Right lobe of liver (tissue), 6 donors: ENCODE results near the gene SORL1. TPM values are rescaled to one million over a fixed set of nuclear protein-coding genes. Genes with fewer than 3 reads are reported as not detected.

Source experiments
- ATAC-seq, 4 donors: fragments of 200-7000 bp; cut with Tn5 transposase; one replicate each; pipeline ENCODE4 v1.9.1; 2020; ENCODE audit warnings: mild to moderate bottlenecking in 4 of 4, moderate library complexity in 4 of 4
- DNase-seq, 3 donors: peaks; one replicate each; pipeline ENCODE4 v3.0.0-alpha.2; 2020
- H3K27ac ChIP-seq, 3 donors: fragments of 200-600 bp; one replicate each; pipeline ENCODE4 v1.8.0; 2022
- H3K27me3 ChIP-seq, 2 donors: fragments of 200-600 bp; one replicate each; pipeline ENCODE4 v1.8.0; 2022
- H3K36me3 ChIP-seq, 4 donors: fragments of 200-600 bp; sonication (generic) in 1 of 4; one replicate each; pipeline versions ENCODE4 v1.5.1 to v1.8.0; 2017 to 2022; ENCODE audit warnings: control low read depth in 1 of 4
- H3K4me1 ChIP-seq, 4 donors: fragments of 200-600 bp; sonication (generic) in 1 of 4; one replicate each; pipeline versions ENCODE4 v1.5.1 to v1.8.0; 2017 to 2022; ENCODE audit warnings: control low read depth in 1 of 4
- H3K4me3 ChIP-seq, 3 donors: fragments of 200-600 bp; one replicate each; pipeline ENCODE4 v1.8.0; 2022
- H3K9me3 ChIP-seq, 4 donors: fragments of 200-600 bp; sonication (generic) in 1 of 4; one replicate each; pipeline versions ENCODE4 v1.5.1 to v1.8.0; 2017 to 2022; ENCODE audit warnings: control low read depth in 1 of 4
- POLR2A ChIP-seq: fragments of 450-650 bp; IDR thresholded peaks from one replicate; pipeline ENCODE4 v1.6.1; 2017; ENCODE audit warnings: antibody characterized with exemption, mild to moderate bottlenecking
- WGBS: methylation state at CpG from one replicate; pipeline ENCODE4 v1.1.6; 2018; ENCODE audit warnings: low coverage, low lambda C conversion rate; ENCODE audit not compliant: insufficient coverage; ENCODE audit errors: missing lambda C conversion rate; 5-methylcytosine and 5-hydroxymethylcytosine counted together
- intact Hi-C, 2 donors: fragments of 100-400 bp; cut with DNase I; formaldehyde crosslinking; loops; one replicate each; pipeline versions ENCODE4 v1.11.2 to v1.14.1; 2022
- total RNA-seq, 6 experiments: library from RNA; depleted of rRNA in 2 of 6; stranded (reverse); fragments of >200 nt in 2 of 6; fragmentation: NEBNext Ultra II Directional in 3 of 6; extraction: Animal tissue kit (Norgen Biotek cat#: 25700) in 3 of 6; gene quantifications; one replicate each; pipeline versions ENCODE4 v1.1.0 to v1.2.4, GENCODE V29; 2016 to 2023
- TF ChIP-seq, protein P1 (sequence below), 4 donors: fragments of 200-600 bp in 3 of 4; fragments of 450-650 bp in 1 of 4; IDR thresholded peaks; one replicate each; pipeline versions ENCODE4 v1.5.1 to v1.8.0; 2016 to 2022; ENCODE audit warnings: antibody characterized with exemption in 4 of 4, mild to moderate bottlenecking in 2 of 4
- donor health status: DM: no; HTN: yes; CAD: no.
- donor health status: DM: no; HTN: no; CAD: no.
- donor health status: DM: no; HTN: no; CAD: no.
- donor health status: DM: no; HTN: yes; CAD: no.
- donor health status: DM: no; HTN: yes; CAD: no.

SORL1 gene
- total RNA-seq, 6 experiments from 2014 or later: 45.2 to 137 (median 73.8) TPM

GRCh38 chr11:121586750-121587149, 134.6 kb downstream of the SORL1 start:
- peak; percentile 24 for TF ChIP-seq POLR2A
- TF ChIP-seq, protein P1, sequence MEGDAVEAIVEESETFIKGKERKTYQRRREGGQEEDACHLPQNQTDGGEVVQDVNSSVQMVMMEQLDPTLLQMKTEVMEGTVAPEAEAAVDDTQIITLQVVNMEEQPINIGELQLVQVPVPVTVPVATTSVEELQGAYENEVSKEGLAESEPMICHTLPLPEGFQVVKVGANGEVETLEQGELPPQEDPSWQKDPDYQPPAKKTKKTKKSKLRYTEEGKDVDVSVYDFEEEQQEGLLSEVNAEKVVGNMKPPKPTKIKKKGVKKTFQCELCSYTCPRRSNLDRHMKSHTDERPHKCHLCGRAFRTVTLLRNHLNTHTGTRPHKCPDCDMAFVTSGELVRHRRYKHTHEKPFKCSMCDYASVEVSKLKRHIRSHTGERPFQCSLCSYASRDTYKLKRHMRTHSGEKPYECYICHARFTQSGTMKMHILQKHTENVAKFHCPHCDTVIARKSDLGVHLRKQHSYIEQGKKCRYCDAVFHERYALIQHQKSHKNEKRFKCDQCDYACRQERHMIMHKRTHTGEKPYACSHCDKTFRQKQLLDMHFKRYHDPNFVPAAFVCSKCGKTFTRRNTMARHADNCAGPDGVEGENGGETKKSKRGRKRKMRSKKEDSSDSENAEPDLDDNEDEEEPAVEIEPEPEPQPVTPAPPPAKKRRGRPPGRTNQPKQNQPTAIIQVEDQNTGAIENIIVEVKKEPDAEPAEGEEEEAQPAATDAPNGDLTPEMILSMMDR (IDR thresholded peaks at IDR 0.05): no peak
- Histone ChIP-seq H3K9me3 (no peaks in the 10 kb centered on the region), H3K27me3 (no peaks in the 10 kb centered on the region), H3K4me3 (peak overlapping the region; percentile 6 to 55 (median 38)), H3K27ac (peak overlapping the region; percentile 75 to 90 (median 84)), H3K4me1 (peaks cover 0 to 57% (median 13%) of the 10 kb centered on the region in 4 donors), H3K36me3 (peaks cover 0 to 57% (median 16%) of the 10 kb centered on the region in 4 donors)
- ATAC-seq (peak; percentile 1 to 31 (median 10)), DNase-seq (no peak)
- no CpG with 5 or more reads among the region's 2 CpGs for WGBS
- intact Hi-C loops: no loop called here

DNA sequence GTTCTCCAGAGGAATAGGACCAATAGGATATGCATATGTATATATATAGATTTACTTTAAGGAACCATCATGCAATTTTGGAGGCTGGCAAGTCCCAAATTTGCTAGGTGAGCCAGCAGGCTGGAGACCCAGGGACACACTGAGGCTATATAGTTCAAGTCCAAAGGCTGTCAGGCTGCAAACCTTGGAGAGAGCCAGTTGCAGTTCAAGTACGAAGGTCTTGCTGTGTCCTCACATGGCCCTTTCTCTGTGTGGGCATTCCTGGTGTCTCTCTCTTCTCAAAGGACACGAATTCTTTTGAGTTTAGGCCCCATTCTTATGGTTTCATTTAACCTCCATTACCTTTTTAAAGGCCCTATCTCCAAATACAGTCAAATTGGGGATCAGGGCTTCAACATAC, 135.1 kb downstream of the SORL1 start:
- peak overlapping the region; percentile 6 to 55 (median 38) for H3K4me3 ChIP-seq
- no peaks in the 10 kb centered on the region for H3K9me3 ChIP-seq
- ATAC-seq (peak; percentile 61 to 80 (median 74)), DNase-seq (peak in 2 of 3 donors; percentile 76 to 86)
- peaks cover 0 to 53% (median 13%) of the 10 kb centered on the region in 4 donors for H3K4me1 ChIP-seq
- intact Hi-C loops: no loop called here
- H3K27me3 ChIP-seq: no peaks in the 10 kb centered on the region
- H3K27ac ChIP-seq: peak overlapping the region; percentile 75 to 90 (median 84)
- WGBS: 0% methylated on average over 1 of the region's 2 CpGs
- TF ChIP-seq, protein P1 (IDR thresholded peaks at IDR 0.05): no peak
- TF ChIP-seq POLR2A: no peak
- H3K36me3 ChIP-seq: peaks cover 0 to 62% (median 20%) of the 10 kb centered on the region in 4 donors

DNA sequence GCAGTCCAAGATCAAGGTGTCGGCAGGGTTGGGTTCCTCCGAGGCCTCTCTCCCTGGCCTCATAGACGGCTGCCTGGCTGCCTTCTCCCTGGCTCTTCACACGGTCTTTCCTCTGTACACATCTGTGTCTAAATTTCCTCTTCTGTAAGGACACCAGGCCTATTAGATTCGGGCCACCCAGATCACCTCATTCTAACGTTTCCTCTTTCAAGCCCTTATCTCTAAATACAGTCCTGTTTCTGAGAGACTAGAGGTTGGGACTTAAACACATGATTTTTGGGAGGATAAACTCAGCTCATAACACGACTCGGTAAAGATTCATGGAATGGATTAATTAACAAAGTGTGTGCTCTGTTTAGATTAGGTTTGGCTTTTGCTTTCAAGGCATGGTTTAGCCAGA, 136.6 kb downstream of the SORL1 start:
- no peaks in the 10 kb centered on the region for H3K9me3 ChIP-seq
- H3K27ac ChIP-seq: peak overlapping the region in 1 of 3 donors; percentile 90
- H3K27me3 ChIP-seq: no peaks in the 10 kb centered on the region
- no peak for TF ChIP-seq POLR2A
- TF ChIP-seq, protein P1 (IDR thresholded peaks at IDR 0.05): no peak
- 27% methylated on average over 6 of the region's 8 CpGs for WGBS
- peaks cover 0 to 52% (median 12%) of the 10 kb centered on the region in 4 donors for H3K4me1 ChIP-seq
- H3K4me3 ChIP-seq: no peak overlapping the region
- ATAC-seq: no peak
- no peak for DNase-seq
- peaks cover 0 to 66% (median 28%) of the 10 kb centered on the region in 4 donors for H3K36me3 ChIP-seq
- intact Hi-C loops: no loop called here

DNA sequence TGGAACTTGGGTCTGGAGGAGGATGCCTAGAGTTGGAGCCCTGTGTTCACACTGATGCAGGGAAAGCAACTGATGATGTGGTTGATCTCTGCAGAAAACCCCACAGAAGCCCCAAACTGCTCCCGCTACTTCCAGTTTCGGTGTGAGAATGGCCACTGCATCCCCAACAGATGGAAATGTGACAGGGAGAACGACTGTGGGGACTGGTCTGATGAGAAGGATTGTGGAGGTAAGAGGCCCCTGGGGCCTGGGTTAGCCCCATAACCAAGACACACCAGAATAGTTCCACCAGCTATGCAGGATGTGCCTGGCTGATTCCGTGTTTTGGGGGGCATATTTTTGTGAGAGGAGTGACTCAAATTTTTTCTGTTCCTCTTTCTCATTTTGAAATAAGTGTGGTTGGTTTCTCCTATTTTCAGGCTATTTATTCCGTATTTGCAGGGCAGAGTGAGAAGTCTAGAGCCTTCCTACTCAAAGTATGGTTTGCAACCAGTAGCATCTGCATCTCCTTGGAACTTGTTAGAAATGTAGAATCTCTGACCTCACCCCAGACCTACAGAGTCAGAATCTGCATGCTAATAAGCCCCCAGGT, 137.9 kb downstream of the SORL1 start:
- Histone ChIP-seq H3K36me3 (peaks cover 0 to 76% (median 28%) of the 10 kb centered on the region in 4 donors), H3K4me3 (no peak overlapping the region), H3K27me3 (no peaks in the 10 kb centered on the region), H3K9me3 (no peaks in the 10 kb centered on the region), H3K27ac (no peak overlapping the region), H3K4me1 (peaks cover 0 to 39% (median 7%) of the 10 kb centered on the region in 4 donors)
- WGBS: 49% methylated on average over 4 of the region's 5 CpGs
- no peak for ATAC-seq
- intact Hi-C loops: loop anchor here (10.0 kb wide), 2 partner anchors 105 to 265 kb away; no protein-coding TSS in a partner anchor
- TF ChIP-seq, protein P1 (IDR thresholded peaks at IDR 0.05): no peak
- no peak for TF ChIP-seq POLR2A
- no peak for DNase-seq
